ENCODE data around the gene USP35.

The USP35 gene

DNA sequence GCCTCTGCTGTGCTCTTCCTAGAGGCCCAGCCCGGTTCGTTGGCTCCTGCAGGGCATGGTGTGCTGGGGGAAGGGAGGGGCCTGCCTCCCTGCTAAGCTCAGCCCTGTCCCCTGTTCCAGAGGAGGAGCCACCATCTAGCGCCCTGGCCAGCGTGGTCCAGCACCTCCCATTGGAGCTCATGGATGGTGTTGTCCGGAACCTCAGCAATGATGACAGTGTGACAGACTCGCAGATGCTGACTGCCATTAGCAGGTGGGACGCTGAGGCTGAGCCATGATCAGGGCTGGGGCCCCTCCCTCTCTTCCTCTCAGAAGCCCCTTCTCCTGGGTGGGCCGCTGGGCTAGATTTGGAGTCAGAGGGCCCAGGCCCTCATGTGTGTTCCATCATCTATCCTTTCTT lies 9.1 kb downstream of the USP35 start:
- in situ Hi-C loops (cut with MboI; ENCODE audit: low sequenced_read_pairs), result no loop called here

GRCh38 chr11:78199015-78199652 lies 10.4 kb downstream of the USP35 start:
- in situ Hi-C loops (cut with MboI; ENCODE audit: low sequenced_read_pairs), result no loop called here

GRCh38 chr11:78199653-78200015 lies 10.9 kb downstream of the USP35 start:
- in situ Hi-C loops (cut with MboI; ENCODE audit: low sequenced_read_pairs), result no loop called here

DNA sequence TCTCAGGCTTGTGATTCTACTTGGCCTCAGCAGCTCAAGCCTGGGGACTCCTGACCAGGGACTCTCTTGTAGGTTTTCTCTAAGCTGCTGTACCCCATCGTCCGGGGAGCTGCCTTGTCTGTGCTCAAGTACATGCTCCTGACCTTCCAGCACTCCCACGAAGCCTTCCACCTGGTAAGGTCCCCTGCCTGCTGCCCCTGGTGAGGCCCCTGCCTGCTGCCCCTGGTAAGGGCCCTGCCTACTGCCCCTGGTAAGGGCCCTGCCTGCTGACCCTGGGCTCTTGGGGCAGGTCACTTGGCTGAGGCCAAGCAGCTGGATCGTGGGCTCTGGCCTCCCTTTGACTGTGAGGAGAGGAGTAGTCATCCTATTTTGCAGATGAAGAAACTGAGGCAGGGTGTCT lies 11.3 kb downstream of the USP35 start:
- in situ Hi-C loops (cut with MboI; ENCODE audit: low sequenced_read_pairs), result no loop called here

- in situ Hi-C loops (cut with MboI; ENCODE audit: low sequenced_read_pairs), result no loop called here
Observed at GRCh38 chr11:78200553-78200952, 11.8 kb downstream of the USP35 start.

- in situ Hi-C loops (cut with MboI; ENCODE audit: low sequenced_read_pairs), result no loop called here
Observed at GRCh38 chr11:78201096-78201818, 12.5 kb downstream of the USP35 start.

GRCh38 chr11:78202733-78203167 lies 14.0 kb downstream of the USP35 start:
- in situ Hi-C loops (cut with MboI; ENCODE audit: low sequenced_read_pairs), result no loop called here

DNA sequence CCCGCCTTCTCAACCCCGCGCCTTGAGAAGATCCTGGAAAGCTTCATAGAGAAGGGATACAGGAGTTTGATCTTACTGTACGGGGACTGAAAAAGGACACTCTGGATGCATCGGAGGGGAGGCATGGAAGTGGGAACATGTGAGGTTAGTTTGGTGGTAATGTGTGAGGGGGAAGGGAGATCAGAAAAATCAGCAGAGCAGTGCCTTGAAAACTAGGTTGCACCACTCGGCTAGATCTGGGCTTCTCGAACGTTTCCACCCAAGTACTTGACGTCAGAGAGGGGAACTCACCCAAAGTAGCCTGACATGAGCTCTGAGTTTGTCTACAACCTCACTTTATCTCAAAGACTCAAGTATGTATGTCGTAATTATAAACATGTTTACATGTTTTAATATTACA lies 14.5 kb downstream of the USP35 start:
- in situ Hi-C loops (cut with MboI; ENCODE audit: low sequenced_read_pairs), result no loop called here

DNA sequence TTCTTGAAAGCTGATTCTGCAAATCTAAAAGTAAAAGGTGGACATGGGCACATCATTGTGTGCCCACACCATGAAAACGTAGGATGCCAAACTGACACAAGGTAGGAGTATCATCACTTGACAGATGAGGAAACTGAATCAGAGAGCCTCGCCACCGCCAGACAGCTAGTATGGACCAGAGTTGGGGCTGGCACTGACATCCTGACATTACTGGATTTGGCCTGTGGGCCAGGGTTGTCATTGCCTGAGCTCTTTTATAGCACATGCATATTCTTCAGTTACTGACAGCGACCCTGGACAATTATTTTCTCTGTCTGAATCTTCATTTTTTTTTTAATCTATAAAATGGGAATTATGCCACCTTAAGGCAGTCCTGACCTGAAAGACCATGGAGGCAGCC lies 16.5 kb downstream of the USP35 start:
- in situ Hi-C loops (cut with MboI; ENCODE audit: low sequenced_read_pairs), result no loop called here

DNA sequence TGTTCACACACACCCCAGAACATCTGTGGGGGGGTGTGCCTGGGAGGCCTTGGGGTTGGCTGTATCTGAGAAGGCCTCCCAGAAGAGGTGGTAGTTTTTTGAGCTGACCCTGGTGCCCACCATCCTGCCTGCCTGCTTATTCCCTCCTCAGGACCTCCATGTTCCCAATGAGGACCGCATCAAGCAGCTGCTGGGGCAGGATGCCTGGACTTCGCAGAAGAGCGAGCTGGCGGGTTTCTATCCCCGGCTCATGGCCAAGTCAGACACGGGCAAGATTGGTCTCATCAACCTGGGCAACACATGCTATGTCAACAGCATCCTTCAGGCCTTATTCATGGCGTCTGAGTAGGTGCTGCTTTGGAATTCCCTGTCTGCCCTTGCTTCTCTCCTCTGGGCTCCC lies 17.0 kb downstream of the USP35 start:
- in situ Hi-C loops (cut with MboI; ENCODE audit: low sequenced_read_pairs), result no loop called here

DNA sequence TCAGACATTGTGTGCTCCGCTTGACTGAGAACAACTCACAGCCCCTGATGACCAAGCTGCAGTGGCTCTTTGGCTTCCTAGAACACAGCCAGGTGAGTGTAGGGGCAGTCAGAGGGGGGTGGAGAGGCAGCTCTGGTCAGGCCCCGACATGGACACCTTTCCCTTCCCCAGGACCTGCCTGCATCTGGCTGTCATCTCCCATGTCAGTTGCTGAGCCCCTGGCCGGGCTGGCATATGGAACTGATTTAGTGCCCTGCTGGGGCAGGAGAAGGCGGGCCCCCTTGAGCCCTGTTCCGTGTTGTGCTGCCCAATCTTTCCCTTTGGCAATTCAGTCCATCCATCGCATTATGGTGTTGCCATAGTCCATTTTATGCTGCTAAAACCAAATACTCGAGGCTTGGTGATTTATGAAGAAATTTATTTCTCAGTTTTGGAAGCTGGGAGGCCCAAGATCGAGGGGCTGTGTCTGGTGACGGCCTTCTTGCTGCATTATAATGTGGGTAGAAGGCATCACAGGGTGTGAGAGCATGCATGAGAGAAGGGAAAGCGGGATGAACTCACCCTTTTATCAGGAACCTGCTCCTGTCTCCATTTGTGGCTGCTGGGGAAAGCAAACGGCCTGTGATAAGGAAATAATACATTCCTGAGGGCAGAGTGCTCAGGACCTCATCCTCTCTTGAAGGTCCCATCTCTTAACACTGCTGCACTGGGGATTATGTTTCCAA lies 19.0 kb downstream of the USP35 start:
- in situ Hi-C loops (cut with MboI; ENCODE audit: low sequenced_read_pairs), result no loop called here

GRCh38 chr11:78208257-78209165 lies 19.8 kb downstream of the USP35 start:
- in situ Hi-C loops (cut with MboI; ENCODE audit: low sequenced_read_pairs), result no loop called here

DNA sequence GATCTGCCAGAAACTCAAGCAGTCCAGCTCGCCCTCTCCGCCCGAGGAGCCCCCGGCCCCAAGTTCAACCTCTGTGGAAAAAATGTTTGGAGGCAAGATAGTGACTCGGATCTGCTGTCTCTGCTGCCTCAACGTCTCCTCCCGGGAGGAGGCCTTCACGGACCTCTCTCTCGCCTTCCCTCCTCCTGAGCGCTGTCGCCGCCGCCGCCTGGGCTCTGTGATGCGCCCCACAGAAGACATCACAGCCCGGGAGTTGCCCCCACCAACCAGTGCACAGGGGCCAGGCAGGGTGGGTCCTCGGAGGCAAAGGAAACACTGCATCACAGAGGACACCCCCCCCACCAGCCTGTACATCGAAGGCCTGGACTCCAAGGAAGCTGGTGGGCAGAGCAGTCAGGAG lies 20.8 kb downstream of the USP35 start:
- in situ Hi-C loops (cut with MboI; ENCODE audit: low sequenced_read_pairs), result no loop called here

- in situ Hi-C loops (cut with MboI; ENCODE audit: low sequenced_read_pairs), result no loop called here
Observed at GRCh38 chr11:78210000-78210608, 21.4 kb downstream of the USP35 start.

DNA sequence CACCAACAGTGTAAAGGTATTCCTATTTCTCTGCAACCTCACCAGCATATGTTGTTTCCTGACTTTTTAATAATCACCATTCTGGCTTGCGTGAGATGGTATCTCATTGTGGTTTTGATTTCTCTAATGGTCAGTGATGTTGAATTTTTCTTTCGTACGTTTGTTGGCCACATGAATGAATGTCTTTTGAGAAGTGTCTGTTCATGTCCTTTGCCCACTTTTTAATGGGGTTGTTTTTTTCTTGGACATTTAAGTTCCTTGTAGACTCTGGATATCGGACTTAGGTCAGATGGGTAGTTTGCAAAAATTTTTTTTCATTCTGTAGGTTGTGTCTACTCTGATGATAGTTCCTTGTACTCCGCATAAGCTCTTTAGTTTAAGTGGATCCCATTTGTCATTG lies 22.8 kb downstream of the USP35 start:
- in situ Hi-C loops (cut with MboI; ENCODE audit: low sequenced_read_pairs), result no loop called here

- in situ Hi-C loops (cut with MboI; ENCODE audit: low sequenced_read_pairs), result no loop called here
Observed at GRCh38 chr11:78212586-78213371, 24.1 kb downstream of the USP35 start.

DNA sequence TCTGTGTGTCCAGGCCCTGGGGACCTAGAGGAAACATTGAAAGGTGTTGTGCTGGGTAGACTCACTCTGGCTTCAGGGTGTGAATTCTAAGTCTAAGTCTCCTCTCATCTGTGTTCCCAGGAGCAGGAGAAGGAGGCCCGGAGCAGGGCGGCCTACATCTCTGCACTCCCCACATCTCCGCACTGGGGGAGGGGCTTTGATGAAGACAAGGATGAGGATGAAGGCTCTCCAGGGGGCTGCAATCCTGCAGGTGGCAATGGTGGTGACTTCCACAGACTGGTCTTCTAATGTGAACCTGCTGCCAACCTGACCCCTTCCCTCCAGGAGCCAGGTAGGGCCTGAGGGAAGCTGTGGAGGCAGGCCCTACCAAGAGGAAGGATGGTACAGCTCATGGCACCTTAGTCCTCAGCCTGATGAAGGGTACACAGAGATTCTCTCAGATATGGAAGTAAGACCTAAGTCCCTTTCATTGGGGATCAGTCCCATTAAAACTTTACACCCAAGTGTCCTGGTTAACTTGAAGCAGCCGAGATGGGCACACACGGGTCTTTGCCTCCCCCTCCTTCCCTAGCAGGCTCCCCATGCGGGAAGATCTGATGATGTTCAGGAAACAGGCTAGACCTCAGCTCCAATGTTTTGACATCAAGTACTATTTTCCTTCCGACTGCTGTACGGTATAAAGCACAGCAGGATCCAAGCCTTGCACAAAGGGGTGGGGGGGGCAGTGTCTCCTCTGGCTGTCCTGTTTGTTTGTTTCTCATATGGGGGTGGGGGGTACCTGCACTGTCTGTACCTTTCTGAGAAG lies 25.0 kb downstream of the USP35 start:
- in situ Hi-C loops (cut with MboI; ENCODE audit: low sequenced_read_pairs), result no loop called here

DNA sequence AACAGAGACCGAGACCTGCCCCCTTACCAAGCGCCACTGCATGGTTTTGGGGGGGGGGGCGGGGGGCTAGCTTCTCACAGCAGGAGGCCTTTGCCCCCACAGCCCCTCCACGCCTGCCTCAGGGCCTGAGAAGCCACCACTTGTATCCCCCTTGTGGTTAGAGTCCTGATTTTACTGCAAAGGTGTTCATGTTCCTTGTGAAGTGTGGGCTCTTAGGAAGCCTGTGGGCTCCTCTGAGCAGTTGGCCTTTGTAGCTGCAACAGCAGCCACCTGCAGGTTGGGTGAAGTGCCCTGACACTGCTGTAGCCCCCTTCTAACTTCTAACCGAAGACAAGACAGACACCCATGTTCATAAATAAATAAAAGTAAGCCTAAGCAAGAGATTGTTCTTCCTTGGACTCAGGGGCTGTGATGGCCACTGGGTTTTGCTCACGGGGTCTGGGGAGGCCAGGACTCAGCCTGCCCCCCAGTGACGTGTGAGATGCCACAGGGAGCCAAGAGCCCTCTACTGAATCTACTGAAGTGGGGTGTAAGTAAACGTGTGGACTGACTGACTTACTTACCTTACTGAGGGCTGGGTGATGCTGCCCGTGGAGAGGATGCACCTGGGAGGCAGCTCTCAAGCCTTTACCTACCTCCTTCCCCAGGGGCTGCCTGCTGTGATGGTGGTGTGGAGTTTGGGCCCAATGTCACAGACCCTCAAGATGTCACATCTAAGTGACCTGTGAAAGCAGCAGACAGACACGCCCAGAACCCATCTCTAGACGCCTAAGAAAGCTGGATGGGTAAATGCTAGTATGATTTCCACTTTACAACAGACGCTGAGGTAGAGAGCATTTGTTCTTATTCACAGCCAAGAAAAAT lies 25.8 kb downstream of the USP35 start:
- in situ Hi-C loops (cut with MboI; ENCODE audit: low sequenced_read_pairs), result no loop called here
